Esophagus squamous epithelium (tissue), 4 donors: ENCODE measurements around the gene EIF1B.

Experiments used
- CTCF ChIP-seq, 6 experiments: fragments of 450-650 bp in 4 of 6; fragments of 200-600 bp in 2 of 6; sonication (generic) in 2 of 6; IDR thresholded peaks; one replicate each; pipeline ENCODE4 v1.5.1; 2016 to 2019; ENCODE audit warnings: antibody characterized with exemption in 6 of 6, mild to moderate bottlenecking in 4 of 6, moderate library complexity in 4 of 6
- POLR2A ChIP-seq, 4 donors: fragments of 450-650 bp; IDR thresholded peaks; one replicate each; pipeline ENCODE4 v1.6.1; 2017; ENCODE audit warnings: antibody characterized with exemption in 4 of 4, mild to moderate bottlenecking in 4 of 4, moderate library complexity in 3 of 4

GRCh38 chr3:40302784-40303183 is 6.7 kb upstream of the EIF1B start:
- TF ChIP-seq CTCF (IDR thresholded peaks at IDR 0.05) = no peak
- no peak for TF ChIP-seq POLR2A (IDR thresholded peaks at IDR 0.05)
